Measurements from ENCODE around the gene GSTO2. TPM values are rescaled to one million over a fixed set of nuclear protein-coding genes. Genes with fewer than 3 reads are reported as not detected.

Gene GSTO2
- polyA plus RNA-seq, 1 experiment = 1.7 TPM

DNA sequence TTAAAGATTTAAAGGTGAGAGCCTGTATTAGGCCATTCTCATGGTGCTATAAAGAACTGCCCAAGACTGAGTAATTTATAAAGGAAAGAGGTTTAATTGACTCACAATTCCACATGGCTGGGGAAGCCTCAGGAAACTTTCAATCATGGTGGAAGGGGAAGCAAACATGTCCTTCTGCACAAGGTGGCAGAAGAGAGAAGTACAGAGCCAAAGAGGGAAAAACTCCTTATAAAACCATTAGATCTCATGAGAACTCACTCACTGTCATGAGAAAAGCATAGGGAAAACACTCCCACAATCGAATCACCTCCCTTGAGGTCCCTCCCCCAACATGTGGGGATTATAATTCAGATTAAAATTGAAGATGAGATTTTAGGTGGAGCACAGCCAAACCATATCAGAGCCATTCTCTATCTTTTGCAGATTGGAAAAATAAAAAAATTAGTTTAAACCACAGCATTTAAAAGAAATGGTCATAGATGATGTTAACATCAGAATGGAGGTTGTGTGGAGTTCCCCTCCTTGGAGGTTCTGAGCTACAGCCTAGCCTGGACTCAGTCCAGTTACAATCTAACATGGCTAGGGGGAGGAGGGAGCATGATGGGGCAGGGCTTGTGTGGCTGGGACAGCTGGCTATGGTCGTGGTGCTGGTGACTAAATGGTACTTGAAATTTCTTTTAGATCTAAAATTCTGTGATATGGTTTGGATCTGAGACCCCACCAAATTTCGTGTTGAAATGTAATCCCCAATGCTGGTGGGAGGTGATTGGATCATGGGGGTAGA lies 33.1 kb downstream of the GSTO2 start:
- no peak for DNase-seq (ENCODE audit: low read depth, low spot score)
- POLR2A ChIA-PET = interaction anchor here (0.6 kb wide), 1 partner anchor 36 kb away, joined by 3 read pairs; the partner anchor contains the start of gene ITPRIP
- Histone ChIP-seq H3K9me3 (ENCODE audit: control insufficient read depth, insufficient read depth, low read length) (peaks cover 5% of the 10 kb centered on the region; the same call in 1 of the 2 replicates), H3K27me3 (ENCODE audit: control insufficient read depth, insufficient read depth, low read length) (no peaks in the 10 kb centered on the region), H3K27ac (ENCODE audit: low read depth, low read length) (no peak overlapping the region), H3K4me3 (ENCODE audit: low read depth, low read length) (no peak overlapping the region)
- TF ChIP-seq, protein P1, sequence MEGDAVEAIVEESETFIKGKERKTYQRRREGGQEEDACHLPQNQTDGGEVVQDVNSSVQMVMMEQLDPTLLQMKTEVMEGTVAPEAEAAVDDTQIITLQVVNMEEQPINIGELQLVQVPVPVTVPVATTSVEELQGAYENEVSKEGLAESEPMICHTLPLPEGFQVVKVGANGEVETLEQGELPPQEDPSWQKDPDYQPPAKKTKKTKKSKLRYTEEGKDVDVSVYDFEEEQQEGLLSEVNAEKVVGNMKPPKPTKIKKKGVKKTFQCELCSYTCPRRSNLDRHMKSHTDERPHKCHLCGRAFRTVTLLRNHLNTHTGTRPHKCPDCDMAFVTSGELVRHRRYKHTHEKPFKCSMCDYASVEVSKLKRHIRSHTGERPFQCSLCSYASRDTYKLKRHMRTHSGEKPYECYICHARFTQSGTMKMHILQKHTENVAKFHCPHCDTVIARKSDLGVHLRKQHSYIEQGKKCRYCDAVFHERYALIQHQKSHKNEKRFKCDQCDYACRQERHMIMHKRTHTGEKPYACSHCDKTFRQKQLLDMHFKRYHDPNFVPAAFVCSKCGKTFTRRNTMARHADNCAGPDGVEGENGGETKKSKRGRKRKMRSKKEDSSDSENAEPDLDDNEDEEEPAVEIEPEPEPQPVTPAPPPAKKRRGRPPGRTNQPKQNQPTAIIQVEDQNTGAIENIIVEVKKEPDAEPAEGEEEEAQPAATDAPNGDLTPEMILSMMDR (IDR thresholded peaks at IDR 0.05; ENCODE audit: low read depth, low read length) = no peak
- CTCF ChIA-PET = interaction anchor here (0.6 to 6.9 kb wide), 4 partner anchors 10 to 559 kb away, joined by 3 to 85 read pairs (median 6); no protein-coding TSS in a partner anchor

DNA sequence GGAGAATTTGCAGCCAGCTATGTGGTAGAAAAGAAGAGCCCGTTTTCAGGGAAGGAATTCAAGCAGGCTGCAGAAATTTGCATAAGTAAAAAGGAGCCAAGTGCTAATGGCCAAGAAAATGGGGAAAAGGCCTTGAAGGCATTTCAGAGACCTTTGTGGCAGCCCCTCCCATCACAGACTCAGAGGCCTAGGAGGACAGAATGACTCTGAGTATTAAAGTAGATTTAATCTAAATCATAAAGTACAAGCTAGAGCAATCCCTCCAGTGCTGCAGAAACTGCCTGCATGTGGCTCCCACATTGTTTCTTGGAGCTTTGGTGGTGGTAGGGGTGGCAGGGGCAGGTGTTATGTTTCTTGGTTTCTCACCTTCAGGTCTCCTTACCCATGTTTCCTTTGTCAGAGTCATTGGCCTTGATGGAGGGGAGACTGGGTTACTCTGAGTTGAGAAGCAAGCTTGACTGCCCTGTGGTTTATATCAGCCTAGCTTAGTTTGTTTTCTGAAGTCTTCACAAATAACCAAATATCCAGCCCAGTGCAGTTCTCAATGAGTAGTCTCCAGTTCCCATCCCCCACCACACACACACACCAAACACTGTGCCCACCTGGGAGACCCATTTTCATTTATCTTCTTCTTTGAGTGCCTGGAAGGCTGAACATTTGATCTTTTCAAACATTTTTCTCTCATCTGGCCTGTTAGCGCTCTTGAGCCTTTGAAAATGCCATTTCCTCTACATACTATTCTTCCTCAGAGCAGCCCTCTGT lies 34.8 kb downstream of the GSTO2 start:
- H3K4me3 ChIP-seq (ENCODE audit: low read depth, low read length) = no peak overlapping the region
- no peaks in the 10 kb centered on the region for H3K27me3 ChIP-seq (ENCODE audit: control insufficient read depth, insufficient read depth, low read length)
- ChIA-PET CTCF (interaction anchor here (1.1 to 6.9 kb wide), 5 partner anchors 12 to 49 kb away, joined by 3 to 85 read pairs (median 6); partner anchors contain the start of gene ITPRIP), POLR2A (no interaction called here)
- TF ChIP-seq, protein P1 (IDR thresholded peaks at IDR 0.05; ENCODE audit: low read depth, low read length) = no peak
- DNase-seq (ENCODE audit: low read depth, low spot score) = no peak
- H3K9me3 ChIP-seq (ENCODE audit: control insufficient read depth, insufficient read depth, low read length) = peaks cover 5% of the 10 kb centered on the region; the same call in 1 of the 2 replicates
- no peak overlapping the region for H3K27ac ChIP-seq (ENCODE audit: low read depth, low read length)

DNA sequence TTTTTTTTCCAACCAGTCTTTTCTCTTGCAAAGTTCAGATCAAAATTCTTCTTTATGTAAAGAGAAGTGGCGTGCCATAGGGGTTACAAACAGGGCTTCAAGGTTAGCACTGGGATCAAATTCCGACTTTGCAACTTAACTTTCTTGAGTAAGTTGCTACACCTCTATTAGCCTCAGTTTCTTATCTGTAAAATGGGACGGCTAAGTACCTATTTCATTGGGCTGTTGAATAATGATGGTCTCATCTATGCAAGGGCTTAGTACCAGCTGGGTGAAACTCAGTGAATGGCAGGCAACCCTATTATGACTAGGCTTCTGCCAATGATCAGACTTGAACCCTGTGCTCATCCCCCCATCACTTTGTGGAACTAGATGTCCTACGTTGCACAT lies 35.4 kb downstream of the GSTO2 start:
- no peak overlapping the region for H3K27ac ChIP-seq (ENCODE audit: low read depth, low read length)
- no peak overlapping the region for H3K4me3 ChIP-seq (ENCODE audit: low read depth, low read length)
- H3K27me3 ChIP-seq (ENCODE audit: control insufficient read depth, insufficient read depth, low read length) = no peaks in the 10 kb centered on the region
- TF ChIP-seq, protein P1 (IDR thresholded peaks at IDR 0.05; ENCODE audit: low read depth, low read length) = no peak
- CTCF ChIA-PET = interaction anchor here (1.1 to 6.9 kb wide), 7 partner anchors 9 to 46 kb away, joined by 3 to 85 read pairs (median 6); partner anchors contain the start of gene ITPRIP
- DNase-seq (ENCODE audit: low read depth, low spot score) = no peak
- POLR2A ChIA-PET = no interaction called here
- H3K9me3 ChIP-seq (ENCODE audit: control insufficient read depth, insufficient read depth, low read length) = peaks cover 5% of the 10 kb centered on the region; the same call in 1 of the 2 replicates

DNA sequence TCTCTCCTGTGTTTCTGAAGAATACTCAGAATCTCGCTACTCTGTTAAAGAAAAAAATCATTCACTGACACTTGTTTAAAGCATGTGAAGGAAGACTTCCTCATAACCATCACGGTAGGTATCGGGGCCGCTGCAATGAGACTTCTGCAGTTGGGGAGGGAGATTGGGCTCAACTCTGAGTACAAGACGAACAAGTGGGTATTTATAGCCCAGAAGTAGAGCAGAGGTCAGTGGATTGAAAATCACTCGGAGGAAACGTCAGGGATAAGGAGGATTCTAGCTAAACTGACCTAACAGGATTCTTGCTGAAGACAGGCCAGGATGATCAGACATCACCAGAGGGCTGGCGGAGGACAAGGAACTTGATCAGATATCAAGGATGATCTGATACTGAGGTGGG lies 35.9 kb downstream of the GSTO2 start:
- no peak for DNase-seq (ENCODE audit: low read depth, low spot score)
- H3K27me3 ChIP-seq (ENCODE audit: control insufficient read depth, insufficient read depth, low read length) = no peaks in the 10 kb centered on the region
- H3K9me3 ChIP-seq (ENCODE audit: control insufficient read depth, insufficient read depth, low read length) = peaks cover 5% of the 10 kb centered on the region; the same call in 1 of the 2 replicates
- no peak overlapping the region for H3K4me3 ChIP-seq (ENCODE audit: low read depth, low read length)
- no peak overlapping the region for H3K27ac ChIP-seq (ENCODE audit: low read depth, low read length)
- POLR2A ChIA-PET = interaction anchor here (1.8 to 2.4 kb wide), 2 partner anchors 25 to 33 kb away, joined by 8 read pairs; partner anchors contain the start of gene ITPRIP
- CTCF ChIA-PET = interaction anchor here (0.8 to 6.9 kb wide), 14 partner anchors 9 to 94 kb away, joined by 3 to 85 read pairs (median 6); no protein-coding TSS in a partner anchor
- TF ChIP-seq, protein P1 (IDR thresholded peaks at IDR 0.05; ENCODE audit: low read depth, low read length) = no peak

Measured in AG04450 (cell line).